ENCODE results near the gene ANKS4B.
"Not testable (repeated sequence)": the region's sequence is repeated elsewhere in the genome, so short reads cannot be mapped to it uniquely, and the experiment has no call there.

The ANKS4B gene

DNA sequence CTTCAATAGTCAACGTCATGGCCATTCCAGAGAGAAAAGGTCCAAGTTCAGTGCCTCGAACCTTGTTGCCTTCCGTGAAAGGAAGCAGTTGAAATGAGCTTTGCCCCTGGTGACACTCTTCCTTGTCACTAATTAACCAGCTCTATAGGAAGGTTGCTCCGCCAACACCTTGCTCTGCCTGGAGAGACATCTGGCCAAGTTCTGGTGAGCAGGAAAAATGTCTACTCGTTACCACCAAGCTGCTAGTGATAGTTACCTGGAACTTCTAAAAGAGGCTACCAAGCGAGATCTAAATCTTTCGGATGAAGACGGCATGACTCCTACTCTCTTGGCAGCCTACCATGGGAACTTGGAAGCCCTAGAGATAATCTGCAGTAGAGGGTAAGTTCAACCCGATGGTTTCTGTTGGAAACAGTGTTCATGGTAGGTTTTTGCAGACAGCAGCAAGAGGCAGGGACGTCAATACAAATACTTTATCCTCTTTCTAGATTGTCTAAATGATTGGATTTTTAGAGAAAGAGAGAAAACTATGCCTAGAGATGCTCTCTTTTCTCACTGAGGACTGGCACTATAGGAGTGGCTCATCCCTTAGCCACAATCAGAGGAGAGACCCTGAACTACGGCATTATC is at the start of gene ANKS4B:
Gene ANKS4B, plus strand, starts transcription at position 179 of the 630 bp plus-strand sequence. Its CDS starts 39 bp downstream, at position 218.
- DNase-seq (ENCODE audit: low read depth in 1 of 2, low spot score in 1 of 2): no peak

DNA sequence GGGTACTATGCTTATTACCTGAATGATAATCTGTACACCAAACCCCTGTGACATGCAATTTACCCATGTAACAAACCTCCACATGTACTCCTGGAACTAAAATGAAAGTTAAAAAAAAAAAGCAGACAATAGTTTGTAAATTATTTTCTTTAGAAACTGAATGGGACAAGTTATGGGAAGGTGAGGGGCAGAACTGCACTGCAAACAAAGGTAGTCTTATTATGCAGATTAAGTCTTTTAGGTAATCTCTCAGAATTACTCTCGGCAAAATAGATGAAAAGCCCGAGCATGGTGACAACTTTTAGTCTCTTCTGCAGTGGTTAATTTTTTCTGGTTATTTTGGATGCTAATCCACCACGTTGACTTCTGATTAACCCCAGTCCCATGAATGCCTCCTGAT is 49.5 kb upstream of the ANKS4B start:
- DNase-seq (ENCODE audit: low read depth in 1 of 2, low spot score in 1 of 2): no peak

DNA sequence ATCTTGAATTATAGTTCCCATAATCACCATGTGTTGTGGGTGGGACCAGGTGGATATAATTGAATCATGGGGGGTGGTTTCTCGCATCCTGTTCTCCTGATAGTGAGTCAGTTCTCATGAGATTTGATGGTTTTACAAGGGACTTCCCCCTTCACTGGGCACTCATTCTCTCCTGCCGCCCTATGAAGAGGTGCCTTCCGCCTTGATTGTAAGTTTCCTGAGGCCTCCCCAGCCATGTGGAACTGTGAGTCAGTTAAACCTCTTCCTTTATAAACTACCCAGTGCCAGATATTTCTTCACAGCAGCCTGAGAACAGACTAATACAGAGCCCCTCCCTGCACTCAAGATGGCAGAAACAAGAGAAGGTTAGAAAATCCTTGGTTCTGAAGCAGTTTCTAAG is 48.7 kb upstream of the ANKS4B start:
- peak in 1 of 2 donors; percentile 24 for DNase-seq (ENCODE audit: low read depth in 1 of 2, low spot score in 1 of 2)

- DNase-seq (ENCODE audit: low read depth in 1 of 2, low spot score in 1 of 2): no peak
These were observed 47.7 kb upstream of the ANKS4B start for GRCh38 chr16:21185659-21186325.

DNA sequence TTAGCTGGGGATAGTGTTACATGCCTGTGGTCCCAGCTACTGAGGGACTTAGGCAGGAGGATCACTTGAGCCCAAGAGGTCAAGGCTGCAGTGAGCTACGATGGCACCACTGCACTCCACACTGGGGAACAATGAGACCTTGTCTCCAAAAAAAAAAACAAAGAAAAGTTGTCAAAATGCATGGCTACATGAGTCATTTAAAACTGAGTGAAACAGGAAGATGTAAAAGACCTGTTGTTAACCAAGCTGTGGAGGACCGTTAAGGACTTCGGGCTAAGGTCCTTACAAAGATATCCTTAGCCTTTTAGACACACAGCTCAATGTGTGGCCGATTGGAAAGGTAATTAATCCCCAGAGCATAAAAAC is 47.2 kb upstream of the ANKS4B start:
- no peak for DNase-seq (ENCODE audit: low read depth in 1 of 2, low spot score in 1 of 2)

DNA sequence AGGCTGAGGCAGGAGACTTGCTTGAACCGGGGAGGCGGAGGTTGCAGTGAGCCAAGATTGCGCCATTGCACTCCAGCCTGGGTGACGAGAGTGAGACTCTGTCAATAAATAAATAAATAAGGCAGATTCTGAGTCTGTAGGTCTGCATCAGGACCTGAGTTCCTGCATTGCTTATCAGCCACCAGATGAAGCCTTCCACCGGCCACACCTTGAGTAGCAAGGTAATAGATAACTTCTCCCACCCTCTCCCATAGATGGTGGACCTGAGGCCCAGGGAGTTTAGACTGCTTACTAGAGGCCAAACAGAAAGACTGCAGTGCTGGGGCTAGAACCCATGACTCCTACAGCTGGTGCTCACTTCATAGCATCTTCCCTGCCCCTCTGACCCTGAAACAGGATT is 44.2 kb upstream of the ANKS4B start:
- DNase-seq (ENCODE audit: low read depth in 1 of 2, low spot score in 1 of 2): no peak

DNA sequence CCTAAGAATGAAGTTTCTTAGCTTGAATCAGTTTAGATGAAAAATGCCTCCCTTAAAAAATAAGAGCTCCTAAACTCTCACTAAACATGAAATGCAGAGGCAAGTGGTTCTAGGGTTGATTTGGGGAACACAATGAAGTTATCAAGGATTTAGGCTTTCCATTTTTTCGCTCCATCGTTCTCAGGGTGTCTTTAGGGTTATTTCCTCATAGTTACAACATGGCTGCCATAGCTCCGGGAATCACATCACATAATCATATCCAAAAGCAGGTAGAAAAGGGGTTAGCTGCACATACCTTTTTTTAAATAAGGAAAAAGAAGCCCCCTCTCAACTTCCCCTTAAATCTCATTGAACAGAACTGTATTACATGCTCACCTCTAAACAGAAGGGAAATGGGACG is 43.5 kb upstream of the ANKS4B start:
- no peak for DNase-seq (ENCODE audit: low read depth in 1 of 2, low spot score in 1 of 2)

DNA sequence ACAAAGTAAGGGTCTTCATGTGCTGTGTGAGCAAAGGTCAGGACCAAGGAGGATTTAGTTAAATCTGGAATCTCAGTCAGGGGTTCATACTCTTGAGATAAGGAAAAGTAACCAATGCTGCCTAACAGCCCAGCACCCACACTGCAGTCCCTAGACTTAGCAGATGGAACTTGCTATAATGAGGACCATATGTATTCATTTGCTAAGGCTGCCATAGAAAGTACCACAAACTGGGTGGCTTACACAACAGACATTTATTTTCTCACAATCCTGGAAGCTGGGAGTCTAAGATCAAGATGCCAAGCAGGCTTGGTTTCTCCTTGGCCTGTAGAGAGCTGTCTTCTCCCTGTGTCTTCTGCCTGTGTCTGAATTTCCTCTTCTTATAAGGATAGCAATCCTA is 42.9 kb upstream of the ANKS4B start:
- no peak for DNase-seq (ENCODE audit: low read depth in 1 of 2, low spot score in 1 of 2)

DNA sequence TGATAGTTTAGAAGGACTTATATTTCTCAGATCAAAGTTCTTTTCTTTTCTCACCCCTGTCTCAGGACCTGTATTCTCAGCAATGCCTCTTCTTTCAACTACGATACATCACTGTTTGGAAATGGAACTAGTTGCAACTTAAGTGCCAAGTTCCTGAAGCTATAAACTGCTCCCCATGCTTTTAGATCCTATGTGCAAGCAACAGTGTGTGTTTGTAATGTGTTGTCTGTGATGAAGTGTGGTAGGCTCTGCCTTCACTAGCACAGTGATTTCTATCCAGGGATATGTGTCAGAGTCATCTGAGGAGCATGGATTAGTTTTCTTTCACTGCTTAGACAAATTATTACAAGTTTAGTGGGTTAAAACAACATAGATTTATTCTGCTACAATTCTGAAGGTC is 40.5 kb upstream of the ANKS4B start:
- no peak for DNase-seq (ENCODE audit: low read depth in 1 of 2, low spot score in 1 of 2)

- no peak for DNase-seq (ENCODE audit: low read depth in 1 of 2, low spot score in 1 of 2)
These were observed 38.7 kb upstream of the ANKS4B start for GRCh38 chr16:21194771-21195301.

- not testable (repeated sequence) for DNase-seq (ENCODE audit: low read depth in 1 of 2, low spot score in 1 of 2)
These were observed 38.2 kb upstream of the ANKS4B start for GRCh38 chr16:21195330-21195729.

- DNase-seq (ENCODE audit: low read depth in 1 of 2, low spot score in 1 of 2): no peak
These were observed 36.4 kb upstream of the ANKS4B start for GRCh38 chr16:21197112-21197511.

GRCh38 chr16:21197621-21198020 is 35.9 kb upstream of the ANKS4B start:
- DNase-seq (ENCODE audit: low read depth in 1 of 2, low spot score in 1 of 2): no peak

- no peak for DNase-seq (ENCODE audit: low read depth in 1 of 2, low spot score in 1 of 2)
These were observed 33.8 kb upstream of the ANKS4B start for GRCh38 chr16:21199607-21200218.

DNA sequence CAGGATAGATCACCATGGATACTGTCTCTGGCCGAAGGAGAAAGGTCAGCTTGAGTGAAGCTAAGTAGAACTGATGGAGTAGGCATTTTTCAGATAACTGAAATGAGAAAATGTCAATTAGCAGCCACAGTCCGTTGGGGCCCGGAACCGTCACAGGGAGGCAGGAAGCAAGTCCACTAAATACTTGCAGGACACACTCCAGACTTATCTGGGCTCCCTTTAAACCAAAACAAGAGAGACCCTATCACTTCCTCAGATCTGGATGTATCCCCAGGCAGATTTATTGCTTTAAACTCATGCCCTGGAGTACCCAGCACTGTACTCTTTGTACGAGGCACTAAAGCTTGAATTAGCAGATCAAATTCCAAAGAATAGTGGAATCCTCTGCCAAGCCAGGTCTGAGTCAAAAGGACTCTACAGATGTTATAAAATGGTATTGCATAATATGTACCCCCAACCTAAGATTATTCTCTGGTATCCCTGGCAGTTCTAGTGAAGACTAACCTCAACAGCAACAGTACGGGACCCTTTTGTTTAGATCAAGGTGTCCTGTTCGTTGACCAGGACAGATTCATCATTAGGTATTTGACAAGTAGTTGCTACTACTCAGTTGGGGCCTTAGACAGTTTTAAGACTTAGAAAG is 30.2 kb upstream of the ANKS4B start:
- no peak for DNase-seq (ENCODE audit: low read depth in 1 of 2, low spot score in 1 of 2)

DNA sequence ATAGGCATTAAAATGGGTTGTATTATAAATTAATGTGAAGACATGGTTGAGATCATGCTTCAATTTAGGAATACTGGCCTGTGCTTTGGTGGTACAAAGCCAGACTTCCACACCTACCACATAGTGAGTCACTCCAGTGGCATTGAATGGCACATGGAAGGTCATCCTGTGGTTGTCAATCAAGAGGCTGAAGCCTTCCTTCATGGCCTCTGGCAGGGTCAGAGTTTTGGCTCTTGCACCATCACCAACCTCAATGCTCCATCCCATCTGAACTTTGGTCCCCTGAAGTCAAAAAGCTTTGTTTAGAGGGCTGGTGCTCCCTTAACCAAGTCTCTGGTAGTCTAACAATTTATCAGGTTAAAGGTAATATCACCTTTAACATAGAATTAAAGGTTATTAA is 28.2 kb upstream of the ANKS4B start:
- DNase-seq (ENCODE audit: low read depth in 1 of 2, low spot score in 1 of 2): no peak

GRCh38 chr16:21206550-21206949 is 26.9 kb upstream of the ANKS4B start:
- no peak for DNase-seq (ENCODE audit: low read depth in 1 of 2, low spot score in 1 of 2)

GRCh38 chr16:21208446-21209230 is 24.9 kb upstream of the ANKS4B start:
- DNase-seq (ENCODE audit: low read depth in 1 of 2, low spot score in 1 of 2): no peak

GRCh38 chr16:21211486-21211885 is 22.0 kb upstream of the ANKS4B start, which contains the start of gene ZP2:
ZP2 (minus strand) TSS chr16:21211574; CDS start chr16:21211547, 27 bp downstream.
- DNase-seq (ENCODE audit: low read depth in 1 of 2, low spot score in 1 of 2): no peak

GRCh38 chr16:21214086-21214485 is 19.4 kb upstream of the ANKS4B start:
- no peak for DNase-seq (ENCODE audit: low read depth in 1 of 2, low spot score in 1 of 2)

GRCh38 chr16:21217121-21217520 is 16.4 kb upstream of the ANKS4B start:
- no peak for DNase-seq (ENCODE audit: low read depth in 1 of 2, low spot score in 1 of 2)
